GM23338 (cell line): ENCODE measurements around the gene PLAC8L1. TPM values are rescaled to one million over a fixed set of nuclear protein-coding genes. Genes with fewer than 3 reads are reported as not detected.

Source experiments
- ATAC-seq: fragments of 200-7000 bp; cut with Tn5 transposase; 3 replicates; pipeline ENCODE4 v1.9.1; 2020
- DNase-seq: peaks from one replicate; pipeline ENCODE4 v3.0.0-alpha.2; 2015; ENCODE audit warnings: low spot score
- H2AFZ ChIP-seq: fragments of 200-600 bp; sonication (generic); 2 replicates; pipeline ENCODE4 v1.8.0; 2016; ENCODE audit warnings: antibody characterized with exemption, mild to moderate bottlenecking, moderate library complexity
- H3F3A ChIP-seq: fragments of 200-600 bp; sonication (generic); replicated peaks from 2 replicates; pipeline ENCODE4 v1.8.0; 2017; ENCODE audit warnings: antibody characterized with exemption, mixed run types, low read depth
- H3K27ac ChIP-seq: fragments of 200-600 bp; sonication (generic); 2 replicates; pipeline ENCODE4 v1.6.1; 2016; ENCODE audit warnings: low read depth
- H3K27me3 ChIP-seq: fragments of 200-600 bp; sonication (generic); 2 replicates; pipeline ENCODE4 v1.8.0; 2016; ENCODE audit warnings: mild to moderate bottlenecking, mixed run types, moderate library complexity; ENCODE audit not compliant: insufficient read depth
- H3K36me3 ChIP-seq: fragments of 200-600 bp; sonication (generic); 2 replicates; pipeline ENCODE4 v1.8.0; 2016; ENCODE audit warnings: mild to moderate bottlenecking; ENCODE audit not compliant: insufficient read depth
- H3K4me1 ChIP-seq: fragments of 200-600 bp; sonication (generic); 2 replicates; pipeline ENCODE4 v1.8.0; 2016; ENCODE audit warnings: mild to moderate bottlenecking, moderate library complexity; ENCODE audit not compliant: insufficient read depth
- H3K4me2 ChIP-seq: fragments of 200-600 bp; sonication (generic); 2 replicates; pipeline ENCODE4 v1.7.1; 2017; ENCODE audit warnings: mixed run types
- H3K4me3 ChIP-seq: fragments of 200-600 bp; sonication (generic); 2 replicates; pipeline ENCODE4 v1.6.1; 2016; ENCODE audit warnings: mixed run types
- H3K79me2 ChIP-seq: fragments of 200-600 bp; sonication (generic); replicated peaks from 2 replicates; pipeline ENCODE4 v1.8.0; 2017; ENCODE audit warnings: mild to moderate bottlenecking; ENCODE audit not compliant: insufficient read depth
- H3K9me2 ChIP-seq: fragments of 200-600 bp; sonication (generic); 2 replicates; pipeline ENCODE4 v1.8.0; 2017; ENCODE audit not compliant: insufficient read depth
- H4K20me1 ChIP-seq: fragments of 200-600 bp; sonication (generic); replicated peaks from 2 replicates; pipeline ENCODE4 v1.8.0; 2017; ENCODE audit warnings: mild to moderate bottlenecking; ENCODE audit not compliant: insufficient read depth
- H3K27ac Mint-ChIP-seq: 2 replicates; pipeline ENCODE4 v1.8.0; 2020; ENCODE audit warnings: inconsistent platforms, mild to moderate bottlenecking, moderate library complexity, mixed read lengths
- H3K27me3 Mint-ChIP-seq: 3 replicates; pipeline ENCODE4 v1.8.0; 2022; ENCODE audit warnings: low read depth, mild to moderate bottlenecking, moderate library complexity, mixed read lengths, inconsistent platforms; ENCODE audit not compliant: insufficient read depth, poor library complexity
- H3K36me3 Mint-ChIP-seq: 3 replicates; pipeline ENCODE4 v1.8.0; 2021; ENCODE audit warnings: low read depth, mild to moderate bottlenecking, inconsistent platforms, moderate library complexity, mixed read lengths
- H3K4me1 Mint-ChIP-seq: 3 replicates; pipeline ENCODE4 v1.8.0; 2020; ENCODE audit warnings: mild to moderate bottlenecking, inconsistent platforms, mixed read lengths
- H3K4me3 Mint-ChIP-seq: 3 replicates; pipeline ENCODE4 v1.8.0; 2021; ENCODE audit warnings: moderate library complexity, mild to moderate bottlenecking, inconsistent platforms, mixed read lengths
- H3K9me3 Mint-ChIP-seq: 3 replicates; pipeline ENCODE4 v1.8.0; 2020; ENCODE audit warnings: moderate library complexity, mild to moderate bottlenecking, inconsistent platforms, mixed read lengths
- POLR2AphosphoS5 ChIP-seq: IDR thresholded peaks from 2 replicates; pipeline ENCODE4 v1.6.1; 2016; ENCODE audit warnings: antibody characterized with exemption, low read depth
- STAT1 ChIP-seq: IDR thresholded peaks from one replicate; pipeline ENCODE4 v1.6.1; 2016; ENCODE audit warnings: antibody characterized with exemption; ENCODE audit not compliant: unreplicated experiment
- ZNF331 ChIP-seq: fragments of 250-450 bp; sonication (Bioruptor Pico); IDR thresholded peaks from 2 replicates; pipeline ENCODE4 v1.5.0; 2020; ENCODE audit warnings: low read depth, mild to moderate bottlenecking, moderate library complexity
- polyA plus RNA-seq: library from polyadenylated mRNA; unstranded; fragments of >200 nt; fragmentation: Nextera tagmentation; extraction: Ambion mirVana; gene quantifications from 2 replicates; pipeline ENCODE4 v1.2.1, GENCODE V29; 2016
- total RNA-seq: library from RNA; depleted of rRNA; stranded (reverse); fragments of >200 nt; shearing (Covaris generic); gene quantifications from 2 replicates; pipeline ENCODE4 v1.2.3, GENCODE V29; 2014
- TF ChIP-seq, protein P1 (sequence below): fragments of 250-450 bp; sonication (Bioruptor Pico); IDR thresholded peaks from 2 replicates; pipeline ENCODE4 v1.5.0; 2020; ENCODE audit warnings: mild to moderate bottlenecking, moderate library complexity
- TF ChIP-seq, protein P2 (sequence below): IDR thresholded peaks from 2 replicates; pipeline ENCODE4 v1.6.1; 2016; ENCODE audit warnings: antibody characterized with exemption

PLAC8L1 gene
- total and polyA plus RNA-seq, 2 experiments from 2014 or later = 2.0 TPM; not detected in 1

DNA sequence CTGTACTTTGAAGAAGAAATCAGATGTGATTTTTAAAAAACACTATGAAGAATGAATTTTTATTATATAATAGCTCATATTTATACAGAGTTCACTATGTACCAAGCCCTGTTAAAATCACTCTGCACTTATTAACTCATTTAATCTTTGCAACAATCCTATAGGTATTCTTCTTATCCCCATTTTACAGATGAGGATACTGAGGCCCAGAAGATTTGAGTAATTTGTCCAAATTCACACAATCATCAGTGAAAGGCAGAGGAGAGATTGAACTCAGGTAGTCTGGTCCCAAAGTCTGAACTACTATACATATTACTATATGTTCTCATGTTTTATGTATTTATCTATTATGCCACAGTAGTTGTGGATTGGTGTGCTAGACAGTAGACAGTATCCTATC lies 16.1 kb downstream of the PLAC8L1 start (continued):
- TF ChIP-seq, protein P1, sequence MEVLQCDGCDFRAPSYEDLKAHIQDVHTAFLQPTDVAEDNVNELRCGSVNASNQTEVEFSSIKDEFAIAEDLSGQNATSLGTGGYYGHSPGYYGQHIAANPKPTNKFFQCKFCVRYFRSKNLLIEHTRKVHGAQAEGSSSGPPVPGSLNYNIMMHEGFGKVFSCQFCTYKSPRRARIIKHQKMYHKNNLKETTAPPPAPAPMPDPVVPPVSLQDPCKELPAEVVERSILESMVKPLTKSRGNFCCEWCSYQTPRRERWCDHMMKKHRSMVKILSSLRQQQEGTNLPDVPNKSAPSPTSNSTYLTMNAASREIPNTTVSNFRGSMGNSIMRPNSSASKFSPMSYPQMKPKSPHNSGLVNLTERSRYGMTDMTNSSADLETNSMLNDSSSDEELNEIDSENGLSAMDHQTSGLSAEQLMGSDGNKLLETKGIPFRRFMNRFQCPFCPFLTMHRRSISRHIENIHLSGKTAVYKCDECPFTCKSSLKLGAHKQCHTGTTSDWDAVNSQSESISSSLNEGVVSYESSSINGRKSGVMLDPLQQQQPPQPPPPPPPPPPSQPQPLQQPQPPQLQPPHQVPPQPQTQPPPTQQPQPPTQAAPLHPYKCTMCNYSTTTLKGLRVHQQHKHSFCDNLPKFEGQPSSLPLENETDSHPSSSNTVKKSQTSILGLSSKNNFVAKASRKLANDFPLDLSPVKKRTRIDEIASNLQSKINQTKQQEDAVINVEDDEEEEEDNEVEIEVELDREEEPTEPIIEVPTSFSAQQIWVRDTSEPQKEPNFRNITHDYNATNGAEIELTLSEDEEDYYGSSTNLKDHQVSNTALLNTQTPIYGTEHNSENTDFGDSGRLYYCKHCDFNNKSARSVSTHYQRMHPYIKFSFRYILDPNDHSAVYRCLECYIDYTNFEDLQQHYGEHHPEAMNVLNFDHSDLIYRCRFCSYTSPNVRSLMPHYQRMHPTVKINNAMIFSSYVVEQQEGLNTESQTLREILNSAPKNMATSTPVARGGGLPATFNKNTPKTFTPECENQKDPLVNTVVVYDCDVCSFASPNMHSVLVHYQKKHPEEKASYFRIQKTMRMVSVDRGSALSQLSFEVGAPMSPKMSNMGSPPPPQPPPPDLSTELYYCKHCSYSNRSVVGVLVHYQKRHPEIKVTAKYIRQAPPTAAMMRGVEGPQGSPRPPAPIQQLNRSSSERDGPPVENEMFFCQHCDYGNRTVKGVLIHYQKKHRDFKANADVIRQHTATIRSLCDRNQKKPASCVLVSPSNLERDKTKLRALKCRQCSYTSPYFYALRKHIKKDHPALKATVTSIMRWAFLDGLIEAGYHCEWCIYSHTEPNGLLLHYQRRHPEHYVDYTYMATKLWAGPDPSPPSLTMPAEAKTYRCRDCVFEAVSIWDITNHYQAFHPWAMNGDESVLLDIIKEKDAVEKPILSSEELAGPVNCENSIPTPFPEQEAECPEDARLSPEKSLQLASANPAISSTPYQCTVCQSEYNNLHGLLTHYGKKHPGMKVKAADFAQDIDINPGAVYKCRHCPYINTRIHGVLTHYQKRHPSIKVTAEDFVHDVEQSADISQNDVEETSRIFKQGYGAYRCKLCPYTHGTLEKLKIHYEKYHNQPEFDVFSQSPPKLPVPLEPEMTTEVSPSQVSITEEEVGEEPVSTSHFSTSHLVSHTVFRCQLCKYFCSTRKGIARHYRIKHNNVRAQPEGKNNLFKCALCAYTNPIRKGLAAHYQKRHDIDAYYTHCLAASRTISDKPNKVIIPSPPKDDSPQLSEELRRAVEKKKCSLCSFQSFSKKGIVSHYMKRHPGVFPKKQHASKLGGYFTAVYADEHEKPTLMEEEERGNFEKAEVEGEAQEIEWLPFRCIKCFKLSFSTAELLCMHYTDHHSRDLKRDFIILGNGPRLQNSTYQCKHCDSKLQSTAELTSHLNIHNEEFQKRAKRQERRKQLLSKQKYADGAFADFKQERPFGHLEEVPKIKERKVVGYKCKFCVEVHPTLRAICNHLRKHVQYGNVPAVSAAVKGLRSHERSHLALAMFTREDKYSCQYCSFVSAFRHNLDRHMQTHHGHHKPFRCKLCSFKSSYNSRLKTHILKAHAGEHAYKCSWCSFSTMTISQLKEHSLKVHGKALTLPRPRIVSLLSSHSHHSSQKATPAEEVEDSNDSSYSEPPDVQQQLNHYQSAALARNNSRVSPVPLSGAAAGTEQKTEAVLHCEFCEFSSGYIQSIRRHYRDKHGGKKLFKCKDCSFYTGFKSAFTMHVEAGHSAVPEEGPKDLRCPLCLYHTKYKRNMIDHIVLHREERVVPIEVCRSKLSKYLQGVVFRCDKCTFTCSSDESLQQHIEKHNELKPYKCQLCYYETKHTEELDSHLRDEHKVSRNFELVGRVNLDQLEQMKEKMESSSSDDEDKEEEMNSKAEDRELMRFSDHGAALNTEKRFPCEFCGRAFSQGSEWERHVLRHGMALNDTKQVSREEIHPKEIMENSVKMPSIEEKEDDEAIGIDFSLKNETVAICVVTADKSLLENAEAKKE (CRISPR knock-in tag) = no peak
- no peak for TF ChIP-seq STAT1
- no peak for TF ChIP-seq ZNF331 (CRISPR knock-in tag)
- TF ChIP-seq, protein P2, sequence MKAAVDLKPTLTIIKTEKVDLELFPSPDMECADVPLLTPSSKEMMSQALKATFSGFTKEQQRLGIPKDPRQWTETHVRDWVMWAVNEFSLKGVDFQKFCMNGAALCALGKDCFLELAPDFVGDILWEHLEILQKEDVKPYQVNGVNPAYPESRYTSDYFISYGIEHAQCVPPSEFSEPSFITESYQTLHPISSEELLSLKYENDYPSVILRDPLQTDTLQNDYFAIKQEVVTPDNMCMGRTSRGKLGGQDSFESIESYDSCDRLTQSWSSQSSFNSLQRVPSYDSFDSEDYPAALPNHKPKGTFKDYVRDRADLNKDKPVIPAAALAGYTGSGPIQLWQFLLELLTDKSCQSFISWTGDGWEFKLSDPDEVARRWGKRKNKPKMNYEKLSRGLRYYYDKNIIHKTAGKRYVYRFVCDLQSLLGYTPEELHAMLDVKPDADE = no peak

DNA sequence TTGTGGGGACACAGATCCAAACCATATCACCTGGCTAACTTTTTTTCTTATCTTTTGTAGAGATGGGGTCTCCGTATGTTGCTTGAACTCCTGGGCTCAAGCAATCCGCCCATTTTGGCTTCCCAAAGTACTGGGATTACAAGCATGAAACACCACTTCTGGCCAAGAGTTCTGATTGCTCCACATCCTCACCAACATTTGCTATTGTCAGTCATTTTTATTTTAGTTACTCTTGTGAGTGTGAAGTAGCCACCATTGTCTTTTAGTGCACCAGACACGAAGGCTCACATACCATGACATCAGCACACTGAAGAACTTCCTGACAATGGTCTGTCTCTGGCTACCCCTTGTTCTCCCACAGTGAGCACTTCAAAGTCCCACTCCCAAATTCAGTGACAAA lies 17.3 kb downstream of the PLAC8L1 start:
- H3K4me1 Mint-ChIP-seq = no peaks in the 10 kb centered on the region
- no peak overlapping the region for H3K4me3 Mint-ChIP-seq
- H3K27me3 ChIP-seq = no peaks in the 10 kb centered on the region

More for the DNA sequence above, 17.3 kb downstream of the PLAC8L1 start:
- Mint-ChIP-seq H3K9me3 (no peaks in the 10 kb centered on the region), H3K36me3 (no peaks in the 10 kb centered on the region), H3K27me3 (peaks cover 7% of the 10 kb centered on the region), H3K27ac (no peak overlapping the region)
- Histone ChIP-seq H3K9me2 (peaks cover 5% of the 10 kb centered on the region; the same call in 1 of the 2 replicates), H2AFZ (no peak overlapping the region), H3K36me3 (no peaks in the 10 kb centered on the region), H3K79me2 (no peaks in the 10 kb centered on the region), H3K4me3 (no peak overlapping the region), H3K27ac (no peak overlapping the region), H3F3A (no peaks in the 10 kb centered on the region), H3K4me1 (no peaks in the 10 kb centered on the region), H3K4me2 (no peak overlapping the region), H4K20me1 (no peaks in the 10 kb centered on the region)
- no peak for TF ChIP-seq POLR2AphosphoS5
- TF ChIP-seq, protein P2 = no peak
- DNase-seq (no peak), ATAC-seq (no peak)
